GM23338 (cell line): ENCODE data around the gene ZNF609. TPM values are rescaled to one million over a fixed set of nuclear protein-coding genes. Genes with fewer than 3 reads are reported as not detected.

Experiments used
- ATAC-seq: fragments of 200-7000 bp; cut with Tn5 transposase; 3 replicates; pipeline ENCODE4 v1.9.1; 2020
- DNase-seq: peaks from one replicate; pipeline ENCODE4 v3.0.0-alpha.2; 2015; ENCODE audit warnings: low spot score
- H2AFZ ChIP-seq: fragments of 200-600 bp; sonication (generic); 2 replicates; pipeline ENCODE4 v1.8.0; 2016; ENCODE audit warnings: antibody characterized with exemption, mild to moderate bottlenecking, moderate library complexity
- H3F3A ChIP-seq: fragments of 200-600 bp; sonication (generic); replicated peaks from 2 replicates; pipeline ENCODE4 v1.8.0; 2017; ENCODE audit warnings: antibody characterized with exemption, mixed run types, low read depth
- H3K27ac ChIP-seq: fragments of 200-600 bp; sonication (generic); 2 replicates; pipeline ENCODE4 v1.6.1; 2016; ENCODE audit warnings: low read depth
- H3K27me3 ChIP-seq: fragments of 200-600 bp; sonication (generic); 2 replicates; pipeline ENCODE4 v1.8.0; 2016; ENCODE audit warnings: mild to moderate bottlenecking, mixed run types, moderate library complexity; ENCODE audit not compliant: insufficient read depth
- H3K36me3 ChIP-seq: fragments of 200-600 bp; sonication (generic); 2 replicates; pipeline ENCODE4 v1.8.0; 2016; ENCODE audit warnings: mild to moderate bottlenecking; ENCODE audit not compliant: insufficient read depth
- H3K4me1 ChIP-seq: fragments of 200-600 bp; sonication (generic); 2 replicates; pipeline ENCODE4 v1.8.0; 2016; ENCODE audit warnings: mild to moderate bottlenecking, moderate library complexity; ENCODE audit not compliant: insufficient read depth
- H3K4me2 ChIP-seq: fragments of 200-600 bp; sonication (generic); 2 replicates; pipeline ENCODE4 v1.7.1; 2017; ENCODE audit warnings: mixed run types
- H3K4me3 ChIP-seq: fragments of 200-600 bp; sonication (generic); 2 replicates; pipeline ENCODE4 v1.6.1; 2016; ENCODE audit warnings: mixed run types
- H3K79me2 ChIP-seq: fragments of 200-600 bp; sonication (generic); replicated peaks from 2 replicates; pipeline ENCODE4 v1.8.0; 2017; ENCODE audit warnings: mild to moderate bottlenecking; ENCODE audit not compliant: insufficient read depth
- H3K9me2 ChIP-seq: fragments of 200-600 bp; sonication (generic); 2 replicates; pipeline ENCODE4 v1.8.0; 2017; ENCODE audit not compliant: insufficient read depth
- H4K20me1 ChIP-seq: fragments of 200-600 bp; sonication (generic); replicated peaks from 2 replicates; pipeline ENCODE4 v1.8.0; 2017; ENCODE audit warnings: mild to moderate bottlenecking; ENCODE audit not compliant: insufficient read depth
- H3K27ac Mint-ChIP-seq: 2 replicates; pipeline ENCODE4 v1.8.0; 2020; ENCODE audit warnings: inconsistent platforms, mild to moderate bottlenecking, moderate library complexity, mixed read lengths
- H3K27me3 Mint-ChIP-seq: 3 replicates; pipeline ENCODE4 v1.8.0; 2022; ENCODE audit warnings: low read depth, mild to moderate bottlenecking, moderate library complexity, mixed read lengths, inconsistent platforms; ENCODE audit not compliant: insufficient read depth, poor library complexity
- H3K36me3 Mint-ChIP-seq: 3 replicates; pipeline ENCODE4 v1.8.0; 2021; ENCODE audit warnings: low read depth, mild to moderate bottlenecking, inconsistent platforms, moderate library complexity, mixed read lengths
- H3K4me1 Mint-ChIP-seq: 3 replicates; pipeline ENCODE4 v1.8.0; 2020; ENCODE audit warnings: mild to moderate bottlenecking, inconsistent platforms, mixed read lengths
- H3K4me3 Mint-ChIP-seq: 3 replicates; pipeline ENCODE4 v1.8.0; 2021; ENCODE audit warnings: moderate library complexity, mild to moderate bottlenecking, inconsistent platforms, mixed read lengths
- H3K9me3 Mint-ChIP-seq: 3 replicates; pipeline ENCODE4 v1.8.0; 2020; ENCODE audit warnings: moderate library complexity, mild to moderate bottlenecking, inconsistent platforms, mixed read lengths
- CREB1 ChIP-seq: fragments of 250-450 bp; sonication (Bioruptor Pico); IDR thresholded peaks from 2 replicates; pipeline ENCODE4 v1.5.0; 2020; ENCODE audit warnings: low read depth, mild to moderate bottlenecking, moderate library complexity
- CTCF ChIP-seq, 2 experiments: fragments of 200-600 bp in 1 of 2; sonication (generic) in 1 of 2; conservative IDR thresholded peaks; 2 replicates each; pipeline versions ENCODE4 v1.5.1 to v1.6.1; 2016 to 2017; ENCODE audit warnings: antibody characterized with exemption in 2 of 2, low read depth in 2 of 2, mild to moderate bottlenecking in 2 of 2, moderate library complexity in 1 of 2
- ETS1 ChIP-seq: IDR thresholded peaks from 2 replicates; pipeline ENCODE4 v1.6.1; 2016; ENCODE audit warnings: antibody characterized with exemption
- EZH2 ChIP-seq: fragments of 200-600 bp; sonication (generic); IDR thresholded peaks from one replicate; pipeline ENCODE4 v1.8.0; 2017; ENCODE audit warnings: antibody characterized with exemption, mild to moderate bottlenecking, low read depth; ENCODE audit not compliant: unreplicated experiment
- EZH2phosphoT487 ChIP-seq: fragments of 200-600 bp; sonication (generic); IDR thresholded peaks from one replicate; pipeline ENCODE4 v1.8.1; 2018; ENCODE audit warnings: antibody characterized with exemption; ENCODE audit not compliant: unreplicated experiment
- POLR2AphosphoS5 ChIP-seq: IDR thresholded peaks from 2 replicates; pipeline ENCODE4 v1.6.1; 2016; ENCODE audit warnings: antibody characterized with exemption, low read depth
- STAT1 ChIP-seq: IDR thresholded peaks from one replicate; pipeline ENCODE4 v1.6.1; 2016; ENCODE audit warnings: antibody characterized with exemption; ENCODE audit not compliant: unreplicated experiment
- ZNF331 ChIP-seq: fragments of 250-450 bp; sonication (Bioruptor Pico); IDR thresholded peaks from 2 replicates; pipeline ENCODE4 v1.5.0; 2020; ENCODE audit warnings: low read depth, mild to moderate bottlenecking, moderate library complexity
- polyA plus RNA-seq: library from polyadenylated mRNA; unstranded; fragments of >200 nt; fragmentation: Nextera tagmentation; extraction: Ambion mirVana; gene quantifications from 2 replicates; pipeline ENCODE4 v1.2.1, GENCODE V29; 2016
- total RNA-seq: library from RNA; depleted of rRNA; stranded (reverse); fragments of >200 nt; shearing (Covaris generic); gene quantifications from 2 replicates; pipeline ENCODE4 v1.2.3, GENCODE V29; 2014
- TF ChIP-seq, protein P1 (sequence below): fragments of 250-450 bp; sonication (Bioruptor Pico); IDR thresholded peaks from 2 replicates; pipeline ENCODE4 v1.5.0; 2020; ENCODE audit warnings: mild to moderate bottlenecking, moderate library complexity

Gene ZNF609
- total and polyA plus RNA-seq, 2 experiments from 2014 or later, result 26.4 to 40.2 TPM

- H3K9me2 ChIP-seq, result no peaks in the 10 kb centered on the region
- peaks cover 42% of the 10 kb centered on the region for H3K27me3 Mint-ChIP-seq
- peaks cover 72% of the 10 kb centered on the region for H3F3A ChIP-seq
- H3K9me3 Mint-ChIP-seq, result no peaks in the 10 kb centered on the region
- H3K36me3 Mint-ChIP-seq, result peaks cover 86% of the 10 kb centered on the region
- H3K4me3 Mint-ChIP-seq, result no peak overlapping the region; the same call in 2 of the 3 replicates
- peak; percentile 5; the same call in 1 of the 3 replicates for ATAC-seq
- no peak for DNase-seq
- H3K27me3 ChIP-seq, result no peaks in the 10 kb centered on the region
- H4K20me1 ChIP-seq, result peaks cover 45% of the 10 kb centered on the region
- H3K4me1 Mint-ChIP-seq, result peaks cover 68% of the 10 kb centered on the region
- TF ChIP-seq, protein P1, sequence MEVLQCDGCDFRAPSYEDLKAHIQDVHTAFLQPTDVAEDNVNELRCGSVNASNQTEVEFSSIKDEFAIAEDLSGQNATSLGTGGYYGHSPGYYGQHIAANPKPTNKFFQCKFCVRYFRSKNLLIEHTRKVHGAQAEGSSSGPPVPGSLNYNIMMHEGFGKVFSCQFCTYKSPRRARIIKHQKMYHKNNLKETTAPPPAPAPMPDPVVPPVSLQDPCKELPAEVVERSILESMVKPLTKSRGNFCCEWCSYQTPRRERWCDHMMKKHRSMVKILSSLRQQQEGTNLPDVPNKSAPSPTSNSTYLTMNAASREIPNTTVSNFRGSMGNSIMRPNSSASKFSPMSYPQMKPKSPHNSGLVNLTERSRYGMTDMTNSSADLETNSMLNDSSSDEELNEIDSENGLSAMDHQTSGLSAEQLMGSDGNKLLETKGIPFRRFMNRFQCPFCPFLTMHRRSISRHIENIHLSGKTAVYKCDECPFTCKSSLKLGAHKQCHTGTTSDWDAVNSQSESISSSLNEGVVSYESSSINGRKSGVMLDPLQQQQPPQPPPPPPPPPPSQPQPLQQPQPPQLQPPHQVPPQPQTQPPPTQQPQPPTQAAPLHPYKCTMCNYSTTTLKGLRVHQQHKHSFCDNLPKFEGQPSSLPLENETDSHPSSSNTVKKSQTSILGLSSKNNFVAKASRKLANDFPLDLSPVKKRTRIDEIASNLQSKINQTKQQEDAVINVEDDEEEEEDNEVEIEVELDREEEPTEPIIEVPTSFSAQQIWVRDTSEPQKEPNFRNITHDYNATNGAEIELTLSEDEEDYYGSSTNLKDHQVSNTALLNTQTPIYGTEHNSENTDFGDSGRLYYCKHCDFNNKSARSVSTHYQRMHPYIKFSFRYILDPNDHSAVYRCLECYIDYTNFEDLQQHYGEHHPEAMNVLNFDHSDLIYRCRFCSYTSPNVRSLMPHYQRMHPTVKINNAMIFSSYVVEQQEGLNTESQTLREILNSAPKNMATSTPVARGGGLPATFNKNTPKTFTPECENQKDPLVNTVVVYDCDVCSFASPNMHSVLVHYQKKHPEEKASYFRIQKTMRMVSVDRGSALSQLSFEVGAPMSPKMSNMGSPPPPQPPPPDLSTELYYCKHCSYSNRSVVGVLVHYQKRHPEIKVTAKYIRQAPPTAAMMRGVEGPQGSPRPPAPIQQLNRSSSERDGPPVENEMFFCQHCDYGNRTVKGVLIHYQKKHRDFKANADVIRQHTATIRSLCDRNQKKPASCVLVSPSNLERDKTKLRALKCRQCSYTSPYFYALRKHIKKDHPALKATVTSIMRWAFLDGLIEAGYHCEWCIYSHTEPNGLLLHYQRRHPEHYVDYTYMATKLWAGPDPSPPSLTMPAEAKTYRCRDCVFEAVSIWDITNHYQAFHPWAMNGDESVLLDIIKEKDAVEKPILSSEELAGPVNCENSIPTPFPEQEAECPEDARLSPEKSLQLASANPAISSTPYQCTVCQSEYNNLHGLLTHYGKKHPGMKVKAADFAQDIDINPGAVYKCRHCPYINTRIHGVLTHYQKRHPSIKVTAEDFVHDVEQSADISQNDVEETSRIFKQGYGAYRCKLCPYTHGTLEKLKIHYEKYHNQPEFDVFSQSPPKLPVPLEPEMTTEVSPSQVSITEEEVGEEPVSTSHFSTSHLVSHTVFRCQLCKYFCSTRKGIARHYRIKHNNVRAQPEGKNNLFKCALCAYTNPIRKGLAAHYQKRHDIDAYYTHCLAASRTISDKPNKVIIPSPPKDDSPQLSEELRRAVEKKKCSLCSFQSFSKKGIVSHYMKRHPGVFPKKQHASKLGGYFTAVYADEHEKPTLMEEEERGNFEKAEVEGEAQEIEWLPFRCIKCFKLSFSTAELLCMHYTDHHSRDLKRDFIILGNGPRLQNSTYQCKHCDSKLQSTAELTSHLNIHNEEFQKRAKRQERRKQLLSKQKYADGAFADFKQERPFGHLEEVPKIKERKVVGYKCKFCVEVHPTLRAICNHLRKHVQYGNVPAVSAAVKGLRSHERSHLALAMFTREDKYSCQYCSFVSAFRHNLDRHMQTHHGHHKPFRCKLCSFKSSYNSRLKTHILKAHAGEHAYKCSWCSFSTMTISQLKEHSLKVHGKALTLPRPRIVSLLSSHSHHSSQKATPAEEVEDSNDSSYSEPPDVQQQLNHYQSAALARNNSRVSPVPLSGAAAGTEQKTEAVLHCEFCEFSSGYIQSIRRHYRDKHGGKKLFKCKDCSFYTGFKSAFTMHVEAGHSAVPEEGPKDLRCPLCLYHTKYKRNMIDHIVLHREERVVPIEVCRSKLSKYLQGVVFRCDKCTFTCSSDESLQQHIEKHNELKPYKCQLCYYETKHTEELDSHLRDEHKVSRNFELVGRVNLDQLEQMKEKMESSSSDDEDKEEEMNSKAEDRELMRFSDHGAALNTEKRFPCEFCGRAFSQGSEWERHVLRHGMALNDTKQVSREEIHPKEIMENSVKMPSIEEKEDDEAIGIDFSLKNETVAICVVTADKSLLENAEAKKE (CRISPR knock-in tag), result no peak
- TF ChIP-seq ZNF331 (CRISPR knock-in tag), result no peak
- TF ChIP-seq STAT1, result no peak
- no peak for TF ChIP-seq CREB1
- TF ChIP-seq EZH2, result no peak
- 0 out of 2 replicates have a peak, but pooled peaks have one; percentile 11 for TF ChIP-seq POLR2AphosphoS5
- no peak for TF ChIP-seq EZH2phosphoT487
- peak overlapping the region; percentile 68 for H3K27ac ChIP-seq
- H3K4me3 ChIP-seq, result no peak overlapping the region
- peak overlapping the region; percentile 77 for H3K27ac Mint-ChIP-seq
- peaks cover 32% of the 10 kb centered on the region for H3K4me1 ChIP-seq
- no peak overlapping the region for H2AFZ ChIP-seq
- H3K79me2 ChIP-seq, result peaks cover 23% of the 10 kb centered on the region
- peaks cover 57% of the 10 kb centered on the region for H3K36me3 ChIP-seq
- H3K4me2 ChIP-seq, result no peak overlapping the region
Observed at GRCh38 chr15:64687688-64688087, 227.3 kb downstream of the ZNF609 start.

- H3K9me3 Mint-ChIP-seq, result no peaks in the 10 kb centered on the region
- no peak for TF ChIP-seq CTCF (conservative IDR thresholded peaks at IDR 0.05; ENCODE audit: low read depth in 2 of 2)
- no peak for TF ChIP-seq ETS1
- Histone ChIP-seq H3K27ac (peak overlapping the region; percentile 68), H3K4me1 (peaks cover 32% of the 10 kb centered on the region), H3K4me3 (no peak overlapping the region), H3K4me2 (no peak overlapping the region), H3F3A (peaks cover 79% of the 10 kb centered on the region), H3K27me3 (no peaks in the 10 kb centered on the region), H3K9me2 (no peaks in the 10 kb centered on the region), H4K20me1 (peaks cover 56% of the 10 kb centered on the region), H2AFZ (no peak overlapping the region), H3K36me3 (peaks cover 64% of the 10 kb centered on the region), H3K79me2 (peaks cover 34% of the 10 kb centered on the region)
- H3K27ac Mint-ChIP-seq, result peak overlapping the region; percentile 79
- H3K4me3 Mint-ChIP-seq, result peak overlapping the region; percentile 21; the same call in 1 of the 3 replicates
- no peak for DNase-seq
- H3K27me3 Mint-ChIP-seq, result peaks cover 40% of the 10 kb centered on the region
- no peak for ATAC-seq
- H3K36me3 Mint-ChIP-seq, result peaks cover 91% of the 10 kb centered on the region
- H3K4me1 Mint-ChIP-seq, result peaks cover 78% of the 10 kb centered on the region
Observed at GRCh38 chr15:64688770-64689169, 228.4 kb downstream of the ZNF609 start.
